ENCODE measurements around the gene RIMBP2. TPM values are rescaled to one million over a fixed set of nuclear protein-coding genes. Genes with fewer than 3 reads are reported as not detected.

Gene RIMBP2
- total RNA-seq, 1 donor from 2014 or later = 0.99 TPM

- peaks cover 2% of the 10 kb centered on the region for H3K9me3 Mint-ChIP-seq
- Histone ChIP-seq H3K9ac (no peak overlapping the region), H3K9me3 (ENCODE audit: low read depth) (no peaks in the 10 kb centered on the region), H3K27me3 (no peaks in the 10 kb centered on the region), H3K4me3 (no peak overlapping the region), H2AFZ (replicated peaks) (no peak overlapping the region), H3K27ac (no peak overlapping the region), H4K20me1 (ENCODE audit: low read depth) (no peaks in the 10 kb centered on the region), H3K36me3 (no peaks in the 10 kb centered on the region), H3K4me2 (no peak overlapping the region), H3F3A (ENCODE audit: low read depth) (peaks cover 6% of the 10 kb centered on the region), H3K79me2 (ENCODE audit: low read depth) (no peaks in the 10 kb centered on the region), H3K4me1 (peaks cover 9% of the 10 kb centered on the region)
- TF ChIP-seq CTCF (IDR thresholded peaks at IDR 0.05) (no peak), EZH2phosphoT487 (IDR thresholded peaks at IDR 0.05) (no peak), EZH2 (IDR thresholded peaks at IDR 0.05) (no peak)
- no peak overlapping the region for H3K4me3 Mint-ChIP-seq
- H3K36me3 Mint-ChIP-seq = no peaks in the 10 kb centered on the region
- no peak for DNase-seq (ENCODE audit: low spot score)
- H3K4me1 Mint-ChIP-seq = peaks cover 36% of the 10 kb centered on the region
- H3K27me3 Mint-ChIP-seq (ENCODE audit: insufficient read depth, low read depth) = peaks cover 11% of the 10 kb centered on the region
- no peak overlapping the region for H3K27ac Mint-ChIP-seq
Observed at GRCh38 chr12:130486891-130487416, 229.1 kb downstream of the RIMBP2 start.

- Mint-ChIP-seq H3K4me1 (peaks cover 35% of the 10 kb centered on the region), H3K4me3 (no peak overlapping the region), H3K9me3 (peaks cover 2% of the 10 kb centered on the region), H3K27ac (no peak overlapping the region), H3K27me3 (ENCODE audit: insufficient read depth, low read depth) (peaks cover 11% of the 10 kb centered on the region), H3K36me3 (no peaks in the 10 kb centered on the region)
- H3K4me1 ChIP-seq = peaks cover 16% of the 10 kb centered on the region
- no peak overlapping the region for H2AFZ ChIP-seq (replicated peaks)
- no peaks in the 10 kb centered on the region for H3K27me3 ChIP-seq
- no peaks in the 10 kb centered on the region for H3K9me3 ChIP-seq (ENCODE audit: low read depth)
- no peak overlapping the region for H3K4me2 ChIP-seq
- peaks cover 8% of the 10 kb centered on the region for H3F3A ChIP-seq (ENCODE audit: low read depth)
- no peak for DNase-seq (ENCODE audit: low spot score)
- no peak overlapping the region for H3K9ac ChIP-seq
- H3K79me2 ChIP-seq (ENCODE audit: low read depth) = no peaks in the 10 kb centered on the region
- no peak overlapping the region for H3K27ac ChIP-seq
- no peaks in the 10 kb centered on the region for H4K20me1 ChIP-seq (ENCODE audit: low read depth)
- TF ChIP-seq EZH2 (IDR thresholded peaks at IDR 0.05) (no peak), EZH2phosphoT487 (IDR thresholded peaks at IDR 0.05) (no peak), CTCF (IDR thresholded peaks at IDR 0.05) (no peak)
- H3K4me3 ChIP-seq = no peak overlapping the region
- H3K36me3 ChIP-seq = no peaks in the 10 kb centered on the region
Observed at GRCh38 chr12:130486146-130486435, 230.0 kb downstream of the RIMBP2 start.

GRCh38 chr12:130485291-130486145, 230.6 kb downstream of the RIMBP2 start:
- H4K20me1 ChIP-seq (ENCODE audit: low read depth) = no peaks in the 10 kb centered on the region
- H3K4me1 Mint-ChIP-seq = peaks cover 34% of the 10 kb centered on the region
- no peaks in the 10 kb centered on the region for H3K36me3 Mint-ChIP-seq
- peaks cover 18% of the 10 kb centered on the region for H3K4me1 ChIP-seq
- H2AFZ ChIP-seq (replicated peaks) = no peak overlapping the region
- no peak overlapping the region for H3K4me3 Mint-ChIP-seq
- H3K27me3 ChIP-seq = no peaks in the 10 kb centered on the region
- H3K9me3 Mint-ChIP-seq = peaks cover 2% of the 10 kb centered on the region
- H3K9me3 ChIP-seq (ENCODE audit: low read depth) = no peaks in the 10 kb centered on the region
- H3K27ac Mint-ChIP-seq = no peak overlapping the region
- no peak for DNase-seq (ENCODE audit: low spot score)
- H3F3A ChIP-seq (ENCODE audit: low read depth) = peaks cover 8% of the 10 kb centered on the region
- H3K79me2 ChIP-seq (ENCODE audit: low read depth) = no peaks in the 10 kb centered on the region
- no peaks in the 10 kb centered on the region for H3K36me3 ChIP-seq
- H3K27ac ChIP-seq = no peak overlapping the region
- TF ChIP-seq CTCF (IDR thresholded peaks at IDR 0.05) (no peak), EZH2phosphoT487 (IDR thresholded peaks at IDR 0.05) (no peak), EZH2 (IDR thresholded peaks at IDR 0.05) (no peak)
- H3K4me2 ChIP-seq = no peak overlapping the region
- H3K4me3 ChIP-seq = no peak overlapping the region
- H3K9ac ChIP-seq = no peak overlapping the region
- peaks cover 11% of the 10 kb centered on the region for H3K27me3 Mint-ChIP-seq (ENCODE audit: insufficient read depth, low read depth)
